ENCODE results near the gene MALT1.
"Not testable (repeated sequence)": the region's sequence is repeated elsewhere in the genome, so short reads cannot be mapped to it uniquely, and the experiment has no call there.

The MALT1 gene

DNA sequence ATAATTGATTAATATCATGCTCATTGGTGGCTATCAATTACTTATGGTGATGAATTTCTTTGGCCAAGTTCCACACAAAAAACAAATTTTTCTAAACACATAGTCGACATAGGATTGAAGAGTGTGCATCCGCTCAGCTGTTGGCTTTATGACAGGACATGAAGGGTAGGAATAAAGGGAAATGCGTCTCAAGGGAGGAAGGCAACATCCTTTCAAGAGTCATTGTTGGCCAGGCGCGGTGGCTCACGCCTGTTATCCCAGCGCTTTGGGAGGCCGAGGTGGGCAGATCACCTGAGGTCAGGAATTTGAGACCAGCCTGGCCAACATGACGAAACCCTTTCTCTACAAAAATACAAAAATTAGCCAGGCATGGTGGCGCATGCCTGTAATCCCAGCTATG is 20.4 kb upstream of the MALT1 start:
- in situ Hi-C loops (cut with HindIII; ENCODE audit: low sequenced_read_pairs) = not testable (repeated sequence)

DNA sequence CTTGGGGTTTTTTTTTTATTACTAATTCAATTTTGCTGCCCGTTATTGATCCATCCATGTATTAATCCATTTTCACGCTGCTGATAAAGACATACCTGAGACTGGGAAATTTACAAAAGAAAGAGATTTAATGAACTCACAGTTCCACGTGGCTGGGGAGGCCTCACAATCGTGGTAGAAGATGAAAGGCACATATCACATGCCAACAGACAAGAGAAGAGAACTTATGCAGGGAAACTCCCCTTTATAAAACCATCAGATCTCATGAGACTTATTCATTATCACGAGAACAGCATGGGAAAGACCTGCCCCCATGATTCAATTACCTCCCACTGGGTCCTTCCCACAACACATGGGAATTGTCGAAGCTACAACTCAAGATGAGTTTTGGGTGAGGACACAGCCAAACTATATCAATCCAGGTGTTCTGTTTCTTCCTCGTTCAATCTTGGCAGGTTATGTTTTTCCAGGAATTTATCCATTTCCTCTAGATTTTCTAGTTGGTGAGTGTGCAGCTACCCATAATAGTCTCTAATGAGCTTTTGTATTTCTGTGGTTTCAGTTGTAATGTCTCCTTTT is 18.0 kb upstream of the MALT1 start:
- in situ Hi-C loops (cut with HindIII; ENCODE audit: low sequenced_read_pairs) = not testable (repeated sequence)

DNA sequence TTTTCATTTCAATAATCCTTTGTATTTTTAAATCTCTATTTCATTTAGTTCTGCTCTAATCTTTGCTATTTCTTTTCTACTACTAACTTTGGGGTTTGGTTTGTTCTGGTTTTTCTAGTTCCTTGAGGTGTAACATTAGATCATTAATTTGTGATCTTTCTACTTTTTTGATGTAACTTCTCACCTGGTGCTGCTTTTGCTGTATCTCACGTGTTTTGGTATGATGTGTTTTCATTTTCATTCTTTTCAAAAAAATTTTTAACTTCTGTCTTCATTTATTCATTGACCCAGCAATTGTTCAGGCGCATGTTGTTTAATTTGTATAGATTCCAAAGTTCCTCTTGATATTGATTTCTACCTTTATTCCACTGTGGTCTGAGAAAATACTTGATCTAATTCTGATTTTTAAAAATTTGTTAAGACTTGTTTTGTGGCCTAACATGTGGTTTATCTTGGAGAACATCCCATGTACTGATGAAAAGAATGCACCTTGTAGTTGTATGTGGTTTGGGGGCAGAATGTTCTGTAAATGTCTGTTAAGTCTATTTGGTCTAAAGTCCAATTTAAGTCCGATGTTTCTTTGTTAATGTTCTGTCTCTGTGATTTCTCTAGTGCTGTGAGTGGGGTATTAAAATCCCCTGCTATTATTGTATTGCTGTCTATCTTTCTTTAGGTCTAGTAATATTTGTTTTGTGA is 17.3 kb upstream of the MALT1 start:
- in situ Hi-C loops (cut with HindIII; ENCODE audit: low sequenced_read_pairs) = no loop called here

DNA sequence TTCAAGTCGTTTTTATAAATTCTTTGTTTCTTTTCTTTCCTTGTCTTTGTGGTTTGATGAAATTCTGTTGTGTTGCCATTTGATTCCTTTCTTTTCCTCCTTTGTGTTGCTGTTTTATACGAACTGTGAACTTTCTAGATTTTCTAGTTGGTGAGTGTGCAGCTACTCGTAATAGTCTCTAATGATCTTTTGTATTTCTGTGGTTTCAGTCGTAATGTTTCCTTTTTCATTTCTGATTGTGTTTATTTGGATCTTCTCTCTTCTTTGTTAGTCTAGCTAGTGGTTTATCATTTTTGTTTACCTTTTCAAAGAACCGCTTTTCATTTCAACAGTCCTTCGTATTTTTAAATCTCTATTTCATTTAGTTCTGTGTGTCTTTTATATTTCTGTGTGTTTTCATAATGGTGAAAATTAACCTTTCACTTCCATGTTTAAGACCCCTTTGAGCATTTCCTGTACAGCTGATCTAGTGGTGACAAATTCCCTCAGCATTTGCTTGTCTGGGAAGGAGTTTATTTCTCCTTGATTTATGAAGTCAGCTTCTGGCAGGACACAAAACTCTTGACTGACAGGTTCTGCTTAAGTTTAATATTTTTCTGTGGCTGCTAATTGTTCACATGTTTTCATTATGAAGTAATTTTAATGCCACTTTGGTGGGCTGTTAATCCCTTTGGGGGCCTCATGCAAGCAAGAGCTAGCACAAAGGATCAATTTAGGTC is 16.2 kb upstream of the MALT1 start:
- in situ Hi-C loops (cut with HindIII; ENCODE audit: low sequenced_read_pairs) = loop anchor here (5.0 kb wide), 1 partner anchor 48 kb away; no protein-coding TSS in a partner anchor

DNA sequence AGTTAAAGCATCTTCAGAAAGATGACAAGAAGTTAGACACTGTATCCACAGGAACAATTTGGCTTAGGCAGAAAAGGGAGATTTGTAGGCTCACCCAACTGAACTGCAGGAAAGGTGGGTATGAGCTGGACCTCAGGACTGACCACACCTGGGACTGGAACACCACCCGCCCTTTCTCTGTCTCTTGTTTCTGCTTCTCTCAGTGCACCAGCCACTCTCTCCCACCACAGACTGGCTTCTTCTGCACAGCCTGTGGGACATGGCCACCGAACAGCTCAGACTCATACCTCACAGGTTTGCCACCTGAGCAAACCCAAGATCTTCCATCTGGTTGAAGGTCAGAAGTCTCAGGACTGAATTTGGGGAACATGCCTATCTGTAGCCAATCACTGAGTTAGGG is 14.2 kb upstream of the MALT1 start:
- in situ Hi-C loops (cut with HindIII; ENCODE audit: low sequenced_read_pairs) = loop anchor here (5.0 kb wide), 1 partner anchor 50 kb away; no protein-coding TSS in a partner anchor

DNA sequence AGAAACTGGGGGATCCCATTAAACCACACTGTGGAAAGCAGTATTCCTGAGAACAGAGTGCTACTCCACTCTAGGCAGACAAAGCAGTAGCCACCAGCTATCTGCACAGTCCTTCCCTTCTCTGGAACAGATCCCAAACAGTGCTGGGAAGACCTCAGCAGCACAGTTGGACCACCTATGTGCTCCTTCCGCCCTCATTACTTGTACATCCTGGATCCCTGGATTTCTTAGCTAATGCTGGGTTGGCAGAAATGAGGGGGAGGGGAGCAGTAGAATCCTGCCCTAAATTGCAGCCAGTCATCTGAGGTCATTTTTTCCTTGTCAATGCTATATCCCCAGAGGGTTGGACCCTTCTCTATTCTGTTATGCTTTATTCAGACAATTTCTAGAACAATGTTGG is 13.8 kb upstream of the MALT1 start:
- in situ Hi-C loops (cut with HindIII; ENCODE audit: low sequenced_read_pairs) = loop anchor here (5.0 kb wide), 1 partner anchor 50 kb away; no protein-coding TSS in a partner anchor

DNA sequence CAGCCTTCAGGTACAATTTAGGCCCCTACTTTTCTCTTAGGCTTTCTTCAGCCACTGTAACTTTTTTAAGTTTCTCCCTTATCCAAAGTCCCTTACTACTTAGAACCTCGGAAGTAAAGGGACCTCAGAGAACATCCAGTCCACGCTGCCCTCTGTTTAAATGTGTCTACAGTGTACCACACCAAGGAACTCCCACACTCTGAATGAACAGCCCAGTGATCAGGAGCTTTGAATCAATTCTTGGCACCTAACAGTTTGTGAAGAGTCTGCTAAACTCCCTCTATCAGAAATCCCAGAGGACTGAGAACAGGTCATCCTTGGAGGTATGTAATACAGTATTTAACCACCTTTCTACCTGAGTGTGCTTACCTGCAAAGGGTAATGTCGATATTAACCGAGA is 11.6 kb upstream of the MALT1 start:
- in situ Hi-C loops (cut with HindIII; ENCODE audit: low sequenced_read_pairs) = loop anchor here (5.0 kb wide), 1 partner anchor 52 kb away; no protein-coding TSS in a partner anchor

DNA sequence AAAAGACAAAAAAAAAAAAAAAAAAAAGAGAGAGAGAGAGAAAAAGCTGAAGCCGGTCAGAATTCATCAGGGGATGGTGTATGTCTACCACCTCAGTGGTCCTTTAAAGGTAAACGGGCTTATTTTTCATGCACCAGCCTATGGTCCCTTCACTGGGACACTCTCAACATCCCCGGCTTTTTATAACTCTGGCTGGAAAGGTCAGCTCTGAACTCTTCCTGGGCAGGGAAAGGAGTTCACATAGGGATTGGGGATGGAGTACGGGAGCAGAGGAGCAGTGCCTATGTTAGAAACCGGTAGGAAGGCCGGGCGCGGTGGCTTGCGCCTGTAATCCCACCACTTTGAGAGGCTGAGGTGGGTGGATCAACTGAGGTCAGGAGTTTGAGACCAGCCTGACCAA is 10.3 kb upstream of the MALT1 start:
- in situ Hi-C loops (cut with HindIII; ENCODE audit: low sequenced_read_pairs) = no loop called here

DNA sequence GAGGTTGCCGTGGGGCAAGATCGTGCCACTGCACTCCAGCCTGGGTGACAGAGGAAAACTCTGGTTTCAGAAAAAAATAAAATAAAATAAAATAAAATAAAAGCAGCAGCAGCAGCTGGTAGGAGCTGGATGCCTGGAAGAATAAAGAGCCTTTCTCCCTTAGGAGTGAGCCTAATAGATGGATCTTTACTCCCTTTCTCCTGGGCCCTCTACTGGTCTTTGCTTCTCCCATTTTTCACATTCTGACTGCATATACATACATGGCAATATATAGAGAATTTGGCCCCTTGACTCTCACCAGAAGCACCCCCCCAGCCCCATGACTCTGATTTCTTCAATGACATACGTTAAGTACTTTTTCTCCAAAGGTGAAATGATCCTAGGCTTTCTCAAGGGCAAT is 9.8 kb upstream of the MALT1 start:
- in situ Hi-C loops (cut with HindIII; ENCODE audit: low sequenced_read_pairs) = no loop called here

DNA sequence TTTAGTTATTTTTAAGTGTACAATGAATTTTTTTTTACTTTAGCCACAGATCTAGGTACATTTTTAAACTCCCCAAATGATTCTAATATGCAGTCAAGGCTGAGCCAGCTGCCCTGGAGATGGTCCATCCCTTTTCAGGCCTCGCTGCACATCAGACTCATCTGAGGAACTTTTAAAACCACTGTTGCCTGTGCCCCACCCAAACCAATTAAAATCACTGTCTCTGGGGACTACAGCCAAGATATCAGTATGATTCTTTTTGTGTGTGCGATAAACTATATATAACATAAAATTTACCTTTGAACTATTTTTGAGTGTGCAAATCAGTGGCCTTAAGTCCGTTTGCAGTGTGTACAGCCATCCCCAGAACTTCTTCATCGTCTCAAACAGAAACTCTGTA is 9.1 kb upstream of the MALT1 start:
- in situ Hi-C loops (cut with HindIII; ENCODE audit: low sequenced_read_pairs) = no loop called here

DNA sequence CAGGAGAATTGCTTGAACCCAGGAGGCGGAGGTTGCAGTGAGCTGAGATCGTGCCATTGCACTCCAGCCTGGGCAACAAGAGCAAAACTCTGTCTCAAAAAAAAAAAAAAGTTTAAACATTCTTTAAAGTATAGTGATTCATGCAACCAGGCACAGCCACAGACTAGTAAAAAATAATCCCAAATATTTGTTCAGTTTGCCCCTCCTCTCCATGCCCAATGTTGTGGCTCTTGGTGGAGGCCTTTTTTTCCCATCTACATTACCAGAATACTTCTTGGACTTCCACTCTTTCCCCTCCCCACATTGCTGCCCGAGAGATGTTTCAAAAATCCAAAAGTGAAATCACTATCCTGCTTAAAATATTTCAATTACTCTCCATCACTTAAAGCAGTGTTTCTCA is 5.1 kb upstream of the MALT1 start:
- in situ Hi-C loops (cut with HindIII; ENCODE audit: low sequenced_read_pairs) = no loop called here

DNA sequence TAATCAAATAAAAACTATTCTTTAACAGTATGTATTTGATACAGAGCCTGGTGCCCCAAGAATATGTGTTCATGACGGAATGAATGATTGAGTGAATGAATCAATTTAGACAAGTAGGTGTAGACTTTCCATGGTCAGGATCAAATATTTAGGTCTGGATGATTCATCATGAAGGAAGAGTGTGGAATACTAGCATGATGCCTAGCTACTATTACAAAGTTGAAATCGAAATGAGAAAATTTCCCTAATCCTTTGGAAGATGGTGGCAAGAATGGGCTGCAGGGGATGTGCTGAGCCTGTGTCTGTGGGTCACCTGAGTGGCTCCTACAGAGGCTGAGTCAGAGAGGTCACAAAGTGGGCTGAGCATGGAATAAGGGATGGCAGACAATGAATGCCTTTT is 3.1 kb upstream of the MALT1 start:
- in situ Hi-C loops (cut with HindIII; ENCODE audit: low sequenced_read_pairs) = no loop called here

DNA sequence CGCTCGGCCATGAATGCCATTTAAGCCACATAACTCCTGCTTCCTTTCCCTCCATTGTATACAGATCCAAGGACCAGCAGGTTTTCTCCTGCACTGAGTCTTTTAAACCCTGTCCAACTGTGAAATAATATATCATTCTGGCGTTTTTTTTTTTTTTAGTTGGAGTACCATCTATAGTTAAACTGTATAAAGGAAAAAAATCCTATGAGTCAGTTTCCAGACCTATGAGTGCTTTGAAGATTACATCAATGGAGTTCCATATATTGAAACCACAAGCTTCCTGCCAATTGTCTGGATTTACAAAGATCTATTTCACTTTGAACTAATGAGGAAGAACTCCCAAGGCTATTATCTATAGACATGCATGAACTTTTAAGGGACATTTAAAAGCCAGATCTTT is 2.4 kb upstream of the MALT1 start:
- in situ Hi-C loops (cut with HindIII; ENCODE audit: low sequenced_read_pairs) = no loop called here

DNA sequence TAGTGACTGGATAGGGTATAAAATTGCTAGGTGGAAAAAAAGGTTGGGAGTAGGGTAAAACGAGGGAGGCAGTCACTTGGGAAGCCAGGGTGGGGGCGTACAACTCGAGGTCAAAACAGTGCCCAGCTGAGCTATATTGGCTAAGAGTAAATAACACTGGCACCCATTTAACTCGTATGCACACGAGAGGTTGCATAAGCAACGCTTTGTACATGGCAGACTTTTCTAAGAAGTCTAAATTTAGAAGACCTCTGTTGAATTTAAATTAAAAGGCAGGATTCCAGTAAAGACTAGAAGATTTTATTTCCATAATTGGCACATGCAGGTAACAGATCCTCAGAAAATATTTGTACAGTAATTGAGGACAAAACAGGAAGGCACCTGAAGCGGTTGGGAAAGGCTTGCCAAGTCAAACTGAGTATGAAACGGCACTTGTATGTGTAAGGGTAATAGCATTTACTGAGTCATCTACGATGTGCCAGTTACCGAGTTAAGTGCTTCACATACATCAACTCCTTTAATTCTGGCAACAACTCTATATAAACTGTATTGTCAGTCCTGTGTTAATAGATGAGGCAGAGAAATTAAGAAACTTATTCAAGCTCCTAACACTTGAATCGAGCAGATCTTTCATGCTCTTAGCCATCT is 1.4 kb upstream of the MALT1 start:
- in situ Hi-C loops (cut with HindIII; ENCODE audit: low sequenced_read_pairs) = no loop called here

DNA sequence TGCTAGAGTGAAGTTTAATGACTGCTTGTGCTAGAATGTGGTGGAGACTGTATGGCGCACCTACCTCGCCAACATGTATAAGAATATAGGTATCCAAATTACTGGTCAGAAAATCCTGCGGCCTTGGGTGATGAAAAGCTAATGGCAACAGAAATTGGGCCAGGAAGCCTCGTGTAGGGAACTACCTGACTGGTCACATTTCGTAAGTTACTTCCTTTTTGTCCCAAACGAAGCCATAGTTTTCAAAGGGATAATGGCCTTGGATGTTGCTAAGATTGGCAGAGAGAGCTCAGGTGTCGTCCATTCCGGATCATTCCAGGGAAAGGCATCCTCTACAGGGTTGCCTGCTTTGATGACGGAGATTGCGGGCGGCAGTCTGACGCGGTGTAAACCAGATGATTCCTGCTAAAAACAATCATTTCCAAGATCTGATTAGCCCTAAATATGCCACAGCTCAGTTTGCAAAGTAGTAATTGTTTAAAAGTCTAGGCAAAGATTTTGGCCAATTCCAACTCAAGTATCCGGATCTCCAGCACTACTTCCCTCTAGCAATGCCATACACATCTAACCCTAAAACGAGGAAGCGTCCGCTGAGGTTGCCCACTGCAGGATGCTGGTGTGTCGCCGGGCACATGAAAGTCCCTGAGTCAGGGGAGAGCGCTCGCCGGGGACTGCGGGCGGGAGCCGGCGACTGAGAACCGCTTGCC is 708 bp upstream of the MALT1 start:
- in situ Hi-C loops (cut with HindIII; ENCODE audit: low sequenced_read_pairs) = no loop called here

DNA sequence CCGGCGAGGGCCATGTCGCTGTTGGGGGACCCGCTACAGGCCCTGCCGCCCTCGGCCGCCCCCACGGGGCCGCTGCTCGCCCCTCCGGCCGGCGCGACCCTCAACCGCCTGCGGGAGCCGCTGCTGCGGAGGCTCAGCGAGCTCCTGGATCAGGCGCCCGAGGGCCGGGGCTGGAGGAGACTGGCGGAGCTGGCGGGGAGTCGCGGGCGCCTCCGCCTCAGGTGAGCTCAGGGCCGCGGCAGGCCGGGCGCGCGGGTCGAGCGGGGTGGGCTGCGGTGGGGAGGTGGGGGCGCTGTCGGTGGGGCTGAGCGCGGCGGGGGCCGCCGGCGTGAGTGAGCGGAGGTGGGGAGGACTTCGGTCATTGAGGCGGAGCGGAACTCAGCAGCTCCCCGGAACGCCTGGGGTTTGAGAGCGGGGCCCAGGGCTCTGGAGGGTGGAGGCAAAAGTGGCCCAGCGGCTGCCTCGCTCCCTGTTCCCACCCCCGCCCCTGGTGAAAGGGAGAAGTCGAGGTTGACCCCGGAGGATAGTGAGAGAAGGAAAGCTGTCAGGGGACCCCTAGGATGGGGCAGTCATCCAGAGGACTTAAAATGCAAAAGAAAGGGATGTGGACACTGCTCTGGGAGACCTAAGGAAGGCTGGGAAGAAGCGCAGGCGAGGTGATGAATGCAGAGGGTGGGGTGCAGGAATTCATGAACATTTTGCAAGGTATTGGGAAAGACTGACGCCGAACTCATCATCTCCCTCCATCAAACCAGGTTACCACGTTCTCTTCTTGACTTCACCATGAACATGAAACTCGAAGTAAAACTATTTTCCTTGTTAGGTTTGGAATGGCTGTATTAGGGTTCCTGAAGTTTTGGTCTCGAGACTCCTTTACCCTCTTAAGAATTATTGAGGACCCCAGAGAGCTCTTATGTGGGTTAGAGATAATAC is 633 bp downstream of the MALT1 start:
- in situ Hi-C loops (cut with HindIII; ENCODE audit: low sequenced_read_pairs) = no loop called here

DNA sequence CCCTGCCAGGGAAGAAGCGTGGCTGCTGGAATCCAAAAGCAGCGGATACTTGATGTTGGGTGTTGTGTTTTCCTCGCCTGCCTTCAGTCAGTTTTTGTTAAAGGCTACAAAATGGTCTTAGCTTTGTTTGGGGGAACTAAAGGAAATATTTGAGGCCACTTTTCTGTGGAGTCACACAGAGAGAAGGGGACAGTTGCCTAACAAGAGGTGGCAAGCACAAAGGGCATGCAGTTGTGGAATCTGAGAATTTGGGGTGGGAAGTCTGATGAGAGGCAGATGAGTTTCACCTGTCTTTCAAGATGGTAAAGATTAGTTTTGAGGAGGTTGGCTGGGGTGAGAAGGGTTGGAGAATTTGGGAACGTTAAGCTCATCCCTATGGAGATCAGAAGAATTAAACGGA is 2.9 kb downstream of the MALT1 start:
- in situ Hi-C loops (cut with HindIII; ENCODE audit: low sequenced_read_pairs) = no loop called here

DNA sequence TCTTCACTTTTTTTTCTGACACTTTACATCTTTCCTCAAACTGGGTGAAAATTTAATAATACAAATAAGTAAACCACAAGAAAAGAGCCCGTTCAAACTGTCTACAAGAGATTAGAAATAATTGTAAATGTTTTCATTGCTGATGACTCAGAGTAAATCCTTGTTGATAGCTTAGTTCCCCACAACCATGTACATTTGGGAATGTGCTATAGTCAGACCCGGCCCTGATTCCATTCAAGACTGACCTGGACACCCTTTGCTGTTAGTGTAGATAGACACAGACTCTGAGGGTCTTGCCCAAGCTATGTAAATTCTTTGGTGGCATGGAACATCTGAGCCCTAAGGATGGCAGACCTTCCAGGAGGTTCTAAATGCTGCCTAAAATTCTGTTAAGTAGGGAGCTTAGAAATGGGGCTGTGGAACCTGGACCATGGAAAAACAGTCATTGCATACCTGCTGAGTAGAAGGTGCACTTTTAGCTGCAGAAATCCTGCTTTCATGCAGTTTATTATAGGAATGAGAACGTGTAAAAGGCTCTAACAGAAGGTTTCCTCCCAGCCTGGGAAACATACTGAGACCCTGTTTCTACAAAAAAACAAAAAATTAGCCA is 3.7 kb downstream of the MALT1 start:
- in situ Hi-C loops (cut with HindIII; ENCODE audit: low sequenced_read_pairs) = no loop called here

DNA sequence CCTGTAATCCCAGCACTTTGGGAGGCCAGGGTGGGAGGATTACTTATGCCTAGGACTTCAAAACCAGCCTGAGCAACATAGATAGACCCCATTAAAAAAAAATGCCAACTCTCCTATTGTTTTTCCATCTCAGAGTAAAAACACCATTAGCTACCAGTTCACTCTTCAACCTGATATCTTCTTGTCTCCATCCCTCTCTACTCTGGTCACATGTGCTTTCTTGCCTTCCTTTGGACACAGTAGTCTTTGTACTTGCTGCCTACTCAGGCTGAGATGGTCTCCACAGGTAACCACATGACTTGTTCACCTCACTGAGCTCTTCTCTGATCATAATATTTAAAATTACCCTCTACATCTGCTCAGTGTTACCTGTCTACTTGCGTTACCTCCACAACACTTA is 5.0 kb downstream of the MALT1 start:
- in situ Hi-C loops (cut with HindIII; ENCODE audit: low sequenced_read_pairs) = no loop called here
